Effector CD8-positive, alpha-beta T cell (primary cell): ENCODE results near the gene EIF5B.
"Not testable (repeated sequence)": the region's sequence is repeated elsewhere in the genome, so short reads cannot be mapped to it uniquely, and the experiment has no call there.

Experiments used
- DNase-seq: peaks from one replicate; lab custom pipeline; 2025; lab: John Stamatoyannopoulos, UW
- total RNA-seq, 4 experiments: gene quantifications; one replicate each; lab custom pipeline; 2026; lab: John Stamatoyannopoulos, UW

Gene EIF5B, protein sequence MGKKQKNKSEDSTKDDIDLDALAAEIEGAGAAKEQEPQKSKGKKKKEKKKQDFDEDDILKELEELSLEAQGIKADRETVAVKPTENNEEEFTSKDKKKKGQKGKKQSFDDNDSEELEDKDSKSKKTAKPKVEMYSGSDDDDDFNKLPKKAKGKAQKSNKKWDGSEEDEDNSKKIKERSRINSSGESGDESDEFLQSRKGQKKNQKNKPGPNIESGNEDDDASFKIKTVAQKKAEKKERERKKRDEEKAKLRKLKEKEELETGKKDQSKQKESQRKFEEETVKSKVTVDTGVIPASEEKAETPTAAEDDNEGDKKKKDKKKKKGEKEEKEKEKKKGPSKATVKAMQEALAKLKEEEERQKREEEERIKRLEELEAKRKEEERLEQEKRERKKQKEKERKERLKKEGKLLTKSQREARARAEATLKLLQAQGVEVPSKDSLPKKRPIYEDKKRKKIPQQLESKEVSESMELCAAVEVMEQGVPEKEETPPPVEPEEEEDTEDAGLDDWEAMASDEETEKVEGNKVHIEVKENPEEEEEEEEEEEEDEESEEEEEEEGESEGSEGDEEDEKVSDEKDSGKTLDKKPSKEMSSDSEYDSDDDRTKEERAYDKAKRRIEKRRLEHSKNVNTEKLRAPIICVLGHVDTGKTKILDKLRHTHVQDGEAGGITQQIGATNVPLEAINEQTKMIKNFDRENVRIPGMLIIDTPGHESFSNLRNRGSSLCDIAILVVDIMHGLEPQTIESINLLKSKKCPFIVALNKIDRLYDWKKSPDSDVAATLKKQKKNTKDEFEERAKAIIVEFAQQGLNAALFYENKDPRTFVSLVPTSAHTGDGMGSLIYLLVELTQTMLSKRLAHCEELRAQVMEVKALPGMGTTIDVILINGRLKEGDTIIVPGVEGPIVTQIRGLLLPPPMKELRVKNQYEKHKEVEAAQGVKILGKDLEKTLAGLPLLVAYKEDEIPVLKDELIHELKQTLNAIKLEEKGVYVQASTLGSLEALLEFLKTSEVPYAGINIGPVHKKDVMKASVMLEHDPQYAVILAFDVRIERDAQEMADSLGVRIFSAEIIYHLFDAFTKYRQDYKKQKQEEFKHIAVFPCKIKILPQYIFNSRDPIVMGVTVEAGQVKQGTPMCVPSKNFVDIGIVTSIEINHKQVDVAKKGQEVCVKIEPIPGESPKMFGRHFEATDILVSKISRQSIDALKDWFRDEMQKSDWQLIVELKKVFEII
- total RNA-seq, result 54.5 to 115 (median 102) reads per million in 4 experiments

DNA sequence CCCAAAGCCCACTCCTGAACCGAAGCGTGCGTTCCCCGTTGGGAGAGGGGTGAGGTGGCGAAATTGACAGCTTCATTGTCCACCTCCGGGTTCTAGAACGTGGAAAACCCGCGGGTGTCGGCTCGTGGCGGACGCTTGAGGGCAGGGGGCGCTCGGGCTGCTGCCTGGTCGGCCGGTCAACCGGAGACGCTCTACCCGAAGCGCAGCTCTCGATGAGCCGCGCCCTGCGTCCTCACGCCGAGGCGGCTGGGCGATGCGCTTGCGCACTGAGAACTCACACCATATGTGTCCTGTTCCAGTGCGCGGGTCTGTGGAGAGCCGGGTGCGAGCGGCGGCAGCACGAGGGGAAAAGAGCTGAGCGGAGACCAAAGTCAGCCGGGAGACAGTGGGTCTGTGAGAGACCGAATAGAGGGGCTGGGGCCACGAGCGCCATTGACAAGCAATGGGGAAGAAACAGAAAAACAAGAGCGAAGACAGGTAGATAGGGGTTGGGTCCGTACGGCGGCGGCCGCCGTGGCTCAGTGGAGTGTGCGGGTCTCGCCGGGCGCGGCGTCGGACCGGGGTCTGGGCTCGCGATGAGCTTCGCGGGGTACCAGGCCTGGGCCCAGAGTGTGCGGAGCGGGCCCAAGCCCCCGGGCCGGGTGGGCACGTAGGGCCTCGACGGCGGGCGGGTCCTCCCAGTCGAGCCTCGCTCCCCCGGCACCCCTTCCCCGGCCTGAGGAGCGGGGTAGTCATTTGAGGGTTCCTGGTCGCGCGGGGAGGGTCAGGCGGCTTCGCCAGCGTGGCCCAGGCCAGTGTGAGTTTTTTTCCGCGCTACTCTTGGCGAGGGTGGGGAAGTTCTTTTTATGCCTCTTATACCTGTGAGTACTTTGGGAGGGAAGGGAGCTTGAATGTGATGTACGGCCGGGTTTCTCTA is at the start of gene EIF5B:
TSS of gene EIF5B (plus strand) at position 277 of the 916 bp plus-strand sequence. CDS start at position 443, 166 bp downstream.
- peak; percentile 79 for DNase-seq

DNA sequence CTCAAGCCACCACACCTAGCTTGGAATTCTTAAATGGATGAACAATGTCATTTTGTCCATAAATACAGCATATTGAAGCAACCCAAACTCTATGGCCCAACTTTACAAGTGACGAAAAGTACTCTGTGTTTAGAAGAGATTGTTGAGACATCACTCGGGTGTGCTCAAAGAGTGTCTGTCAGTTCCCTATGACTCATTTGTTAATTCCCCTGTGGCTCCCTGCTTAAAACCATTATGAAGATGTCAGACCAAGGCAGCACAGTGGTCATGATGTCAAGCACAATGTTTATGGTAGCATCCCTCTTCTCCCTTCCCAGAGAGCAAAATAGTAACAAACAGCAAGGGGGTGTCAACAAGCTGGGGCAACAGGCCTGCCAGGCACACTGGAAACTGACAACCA is 39.2 kb upstream of the EIF5B start:
- no peak for DNase-seq

DNA sequence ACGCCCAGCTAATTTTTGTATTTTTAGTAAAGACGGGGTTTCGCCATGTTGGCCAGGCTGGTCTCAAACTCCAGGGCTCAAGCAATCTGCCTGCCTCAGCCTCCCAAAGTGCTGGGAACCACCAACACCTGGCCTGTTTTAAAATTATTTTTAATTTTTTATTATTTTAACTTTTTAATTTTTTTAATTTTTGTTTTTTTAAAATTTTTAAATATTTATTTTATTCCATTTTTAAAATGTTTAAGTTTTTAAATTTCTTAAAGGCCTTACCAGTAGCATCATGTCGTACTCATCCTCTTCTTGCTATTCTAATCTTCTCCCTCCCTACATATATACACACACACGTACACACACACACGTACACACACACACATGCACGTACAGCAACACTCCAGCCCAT is 37.6 kb upstream of the EIF5B start:
- no peak for DNase-seq

DNA sequence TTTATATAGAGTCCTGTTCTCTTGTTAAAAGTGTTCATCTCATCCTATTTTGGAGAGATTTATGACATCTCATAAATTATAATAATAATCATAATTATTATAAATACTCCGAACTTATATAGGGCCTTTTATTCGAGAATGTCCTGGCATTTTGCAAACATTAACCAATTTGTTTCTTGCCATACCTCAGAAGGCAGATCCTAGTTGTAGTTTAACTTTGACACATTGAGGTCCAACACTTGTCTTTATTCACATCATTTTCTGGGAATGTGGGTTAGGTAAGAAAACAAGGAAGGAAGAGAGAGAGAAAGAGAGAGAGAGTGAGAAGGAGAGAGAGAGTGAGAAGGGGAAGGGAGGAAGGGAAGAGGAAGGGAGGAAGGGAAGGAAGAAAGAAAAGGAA is 36.1 kb upstream of the EIF5B start, which contains the start of gene LYG1:
TSS of gene LYG1 (minus strand) at position 101 of the 400 bp plus-strand sequence. CDS start 5,527 bp downstream, outside the sequence.
- DNase-seq, result not testable (repeated sequence)

DNA sequence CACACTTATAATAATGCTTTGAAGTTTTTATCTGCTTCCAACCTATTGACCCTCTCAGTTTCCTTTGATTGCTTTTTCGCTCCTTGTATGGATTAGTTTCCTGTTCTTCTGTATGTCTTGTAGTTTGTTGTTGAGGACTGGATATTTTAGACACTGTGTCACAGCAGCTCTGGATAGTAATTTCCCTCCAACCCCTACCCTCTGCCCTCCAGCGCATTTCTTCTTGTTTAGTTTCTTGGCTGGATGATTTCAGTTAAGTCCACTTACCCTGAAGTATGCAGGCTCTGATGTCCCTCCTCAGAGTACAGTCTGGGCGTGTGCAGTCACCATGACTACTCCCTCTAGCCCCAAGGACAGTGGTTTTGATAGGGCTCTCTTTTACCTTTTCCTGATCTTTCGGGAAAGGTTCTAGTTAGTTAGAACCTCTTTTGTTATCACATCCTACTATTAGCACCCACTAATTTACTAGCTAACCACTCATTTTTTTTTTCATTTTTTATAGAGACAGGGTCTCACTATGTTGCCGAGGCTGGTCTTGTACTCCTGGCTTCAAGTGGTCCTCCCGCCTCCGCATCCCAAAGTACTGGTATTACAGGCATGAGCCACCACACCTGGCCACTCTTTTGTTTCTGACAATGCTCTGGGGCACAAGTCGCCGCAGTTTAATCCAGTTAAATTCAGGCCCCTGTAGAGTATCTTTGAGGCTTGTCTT is 19.9 kb upstream of the EIF5B start:
- no peak for DNase-seq

DNA sequence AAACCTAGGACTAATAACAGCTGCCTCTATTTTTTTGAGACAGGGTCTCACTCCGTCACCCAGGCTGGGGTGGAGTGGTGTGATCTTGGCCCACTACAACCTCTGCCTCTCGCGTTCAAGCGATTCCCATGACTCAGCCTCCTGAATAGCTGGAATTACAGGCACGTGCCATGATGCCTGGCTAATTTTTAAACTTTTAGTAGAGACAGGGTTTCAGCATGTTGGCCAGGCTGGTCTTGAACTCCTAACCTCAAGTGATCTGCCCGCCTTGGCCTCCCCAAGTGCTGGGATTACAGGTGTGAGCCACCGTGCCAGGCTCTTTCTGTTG is 19.4 kb upstream of the EIF5B start:
- DNase-seq, result not testable (repeated sequence)

DNA sequence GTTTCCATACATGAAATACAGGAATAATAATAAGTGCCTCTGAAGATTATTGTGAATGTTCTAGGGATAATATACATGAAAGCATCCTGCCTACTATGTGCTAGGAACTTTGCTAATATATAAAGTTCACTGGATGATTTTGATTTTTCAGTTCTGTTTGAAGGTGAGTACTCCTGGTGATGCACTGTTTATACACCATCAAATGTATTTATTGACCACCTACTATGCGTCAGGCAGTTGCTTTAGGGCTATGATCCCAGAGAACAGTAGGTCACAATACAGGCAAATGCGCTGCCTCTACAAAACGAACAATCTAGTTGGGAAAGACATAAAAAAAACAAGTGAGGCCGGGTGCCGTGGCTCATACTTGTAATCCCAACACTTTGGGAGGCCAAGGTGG is 11.8 kb upstream of the EIF5B start:
- no peak for DNase-seq

DNA sequence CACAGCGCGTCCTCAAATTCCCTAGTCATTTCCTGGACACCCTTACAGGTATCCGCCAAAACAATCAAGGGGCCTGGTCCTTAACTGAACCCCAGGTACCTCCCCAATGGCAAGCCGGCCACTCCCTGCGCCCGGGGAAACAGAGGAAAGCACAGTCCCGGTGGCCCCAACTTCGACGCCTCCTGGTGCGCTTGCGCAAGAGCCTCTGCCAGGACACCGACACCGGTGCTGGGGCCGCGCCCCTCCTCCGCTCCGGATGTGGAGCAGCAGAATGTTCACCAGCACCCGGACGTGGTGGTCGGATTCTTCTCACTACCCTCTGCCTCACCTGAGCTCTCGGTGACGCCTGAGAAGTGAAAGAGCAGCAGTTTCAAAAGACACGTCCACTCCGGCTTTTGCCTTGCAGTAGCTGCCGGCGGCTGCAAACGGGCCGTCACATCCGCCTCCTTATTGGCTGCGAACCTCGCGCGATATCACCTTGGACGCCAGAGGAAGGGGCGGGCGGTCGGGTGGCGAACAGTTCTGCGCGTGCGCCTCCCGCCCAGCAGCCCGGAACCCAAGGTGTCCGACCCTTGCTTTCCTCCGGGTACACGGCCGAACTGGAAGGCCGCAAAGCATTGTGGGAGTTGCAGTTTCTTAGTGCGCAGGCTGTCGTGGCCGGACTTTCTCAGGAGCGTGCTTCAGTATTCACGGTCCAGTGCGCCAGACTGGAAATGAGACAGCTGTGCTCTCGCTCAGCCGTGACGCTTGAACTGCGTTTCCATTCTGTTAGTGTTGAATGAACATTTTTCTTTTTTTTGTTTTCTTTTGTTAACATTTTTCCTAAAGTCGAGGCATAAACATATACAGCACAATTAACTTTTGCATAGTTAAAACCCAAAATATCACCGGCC is 1.0 kb upstream of the EIF5B start, which contains the start of gene TXNDC9:
TSS of gene TXNDC9 (minus strand) at position 423 of the 893 bp plus-strand sequence. CDS start 3,123 bp downstream, outside the sequence.
- peak; percentile 95 for DNase-seq

DNA sequence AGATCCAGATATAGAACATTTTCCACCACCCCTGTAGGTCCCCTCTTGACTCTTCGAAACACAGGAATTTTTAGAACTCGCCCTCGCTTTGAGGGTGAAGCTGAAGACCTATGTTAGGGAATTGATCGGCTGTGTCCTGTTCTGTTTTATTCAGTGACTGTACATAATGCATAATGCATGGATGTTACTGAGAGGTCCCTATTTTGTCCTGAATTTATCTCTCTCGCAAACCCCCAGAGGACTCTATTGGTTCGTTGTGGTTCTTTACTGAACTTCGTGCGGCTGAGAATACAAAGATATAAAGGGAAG is 431 bp upstream of the EIF5B start:
- no peak for DNase-seq

DNA sequence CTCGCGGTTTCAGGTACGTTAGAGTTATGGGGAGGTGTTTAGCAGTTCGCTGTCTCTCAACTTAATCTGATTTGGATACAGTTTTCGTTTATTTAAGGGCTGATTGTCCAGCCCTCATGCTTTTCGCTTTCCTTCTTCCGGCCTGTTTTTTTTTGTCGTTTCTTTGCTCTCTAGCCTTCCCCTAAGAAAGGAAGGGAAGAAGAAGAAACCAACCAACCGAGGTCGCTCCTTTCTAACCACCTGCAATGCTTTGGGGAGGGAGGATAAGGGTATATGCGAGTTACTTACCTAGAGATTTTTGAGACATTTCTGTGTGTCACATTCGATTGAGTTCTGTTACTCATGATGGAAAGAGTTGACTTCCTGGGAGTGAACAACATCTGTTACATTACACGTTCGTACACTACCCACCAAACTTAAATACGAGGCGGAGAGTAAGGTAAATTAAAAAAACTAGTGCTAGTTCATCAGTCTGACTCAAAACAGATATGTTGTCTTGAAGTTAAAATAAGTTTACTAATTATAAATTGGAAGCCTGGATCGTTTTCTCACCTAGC is 918 bp downstream of the EIF5B start:
- DNase-seq, result no peak

DNA sequence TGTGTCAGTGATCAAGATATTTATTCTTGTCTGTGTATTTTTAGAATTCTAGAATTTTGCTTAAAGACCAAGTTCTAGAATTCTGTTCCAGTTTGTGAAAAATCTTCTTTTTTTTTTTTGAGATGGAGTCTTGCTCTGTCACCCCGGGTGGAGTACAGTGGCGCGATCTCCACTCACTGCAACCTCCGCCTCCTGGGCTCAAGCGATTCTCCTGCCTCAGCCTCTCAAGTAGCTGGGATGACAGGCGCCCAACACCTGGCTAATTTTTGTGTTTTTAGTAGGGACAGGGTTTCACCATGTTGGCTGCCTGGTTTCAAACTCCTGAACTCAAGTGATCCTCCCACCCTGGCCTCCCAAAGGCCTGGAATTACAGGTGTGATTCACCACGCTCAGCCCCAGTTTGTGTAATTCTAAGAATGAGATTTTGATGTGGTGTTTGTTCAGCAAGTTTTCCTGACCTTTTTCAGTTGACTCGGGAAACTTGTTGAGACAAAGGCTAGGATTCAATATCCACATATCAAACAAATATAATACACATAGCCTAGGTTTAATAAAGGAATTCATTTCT is 3.6 kb downstream of the EIF5B start:
- no peak for DNase-seq

DNA sequence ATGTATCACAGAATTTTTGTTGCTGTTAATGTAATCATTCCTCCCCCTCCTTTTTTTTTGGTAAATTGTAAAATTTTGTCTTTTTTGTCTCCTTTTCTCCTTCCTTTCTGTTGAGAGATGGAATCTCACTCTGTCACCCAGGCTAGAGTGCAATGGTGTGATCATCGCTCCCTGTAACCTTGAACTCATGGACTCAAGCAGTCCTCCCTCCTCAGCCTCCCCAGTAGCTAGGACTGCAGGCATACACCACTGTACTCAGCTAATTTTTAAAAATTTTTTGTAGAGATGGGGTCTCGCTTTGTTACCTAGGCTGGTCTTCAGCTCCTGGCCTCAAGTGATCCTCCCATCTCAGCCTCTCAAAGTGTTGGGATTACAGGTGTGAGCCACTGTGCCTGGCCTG is 5.3 kb downstream of the EIF5B start:
- DNase-seq, result no peak

DNA sequence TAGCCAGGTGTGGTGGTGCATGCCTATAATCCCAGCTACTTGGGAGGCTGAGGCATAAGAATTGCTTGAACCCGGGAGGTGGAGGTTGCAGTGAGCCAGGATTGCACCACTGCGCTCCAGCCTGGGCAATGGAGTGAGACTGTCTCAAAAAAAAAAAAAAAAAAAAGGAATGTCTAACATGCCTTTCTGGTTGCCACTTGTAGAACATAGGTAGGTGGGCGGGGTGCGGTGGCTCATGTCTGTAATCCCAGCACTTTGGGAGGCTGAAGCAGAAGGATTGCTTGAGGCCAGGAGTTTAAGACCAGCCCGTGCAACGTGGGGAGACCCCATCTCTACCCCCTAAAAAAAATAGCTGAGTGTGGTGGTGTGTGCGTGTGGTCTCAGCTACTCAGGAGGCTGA is 8.3 kb downstream of the EIF5B start:
- DNase-seq, result not testable (repeated sequence)

DNA sequence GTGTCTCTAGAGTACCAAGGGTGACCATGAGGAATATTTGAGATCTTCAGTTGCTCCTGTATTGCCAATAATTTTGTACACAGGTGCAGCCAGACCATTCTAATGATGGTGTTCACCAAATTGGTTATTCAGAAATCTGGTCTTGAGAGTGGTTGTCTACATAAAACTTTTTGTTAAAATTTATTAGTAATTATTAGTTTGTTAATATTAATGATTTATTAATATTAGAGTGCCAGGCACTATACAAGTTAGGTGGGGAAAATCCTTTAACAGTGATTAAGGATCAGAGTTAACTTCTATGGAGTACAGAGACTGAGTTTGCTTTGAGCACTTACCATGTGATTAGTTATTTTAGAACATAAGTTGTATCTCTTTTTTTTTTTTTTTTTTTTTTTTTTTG is 9.0 kb downstream of the EIF5B start:
- DNase-seq, result no peak

DNA sequence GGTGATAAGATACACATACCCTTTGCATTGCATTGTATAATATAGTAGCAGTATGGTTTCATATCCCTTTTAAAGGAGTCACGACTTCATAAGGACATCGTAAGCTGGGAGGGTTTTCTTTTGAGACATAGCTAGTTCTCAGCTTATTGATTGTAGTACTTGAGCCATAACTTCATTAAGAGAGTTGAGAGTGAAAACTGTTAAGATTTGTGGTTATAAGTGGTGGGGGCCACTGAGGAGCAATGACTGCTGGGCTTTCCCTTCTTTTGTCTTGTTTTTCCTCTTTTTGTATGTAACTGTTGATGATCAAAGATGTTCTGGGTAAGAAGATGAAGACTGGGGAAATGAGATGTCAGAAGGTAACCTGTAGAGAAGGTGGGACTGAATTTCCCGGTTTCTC is 11.0 kb downstream of the EIF5B start:
- no peak for DNase-seq

DNA sequence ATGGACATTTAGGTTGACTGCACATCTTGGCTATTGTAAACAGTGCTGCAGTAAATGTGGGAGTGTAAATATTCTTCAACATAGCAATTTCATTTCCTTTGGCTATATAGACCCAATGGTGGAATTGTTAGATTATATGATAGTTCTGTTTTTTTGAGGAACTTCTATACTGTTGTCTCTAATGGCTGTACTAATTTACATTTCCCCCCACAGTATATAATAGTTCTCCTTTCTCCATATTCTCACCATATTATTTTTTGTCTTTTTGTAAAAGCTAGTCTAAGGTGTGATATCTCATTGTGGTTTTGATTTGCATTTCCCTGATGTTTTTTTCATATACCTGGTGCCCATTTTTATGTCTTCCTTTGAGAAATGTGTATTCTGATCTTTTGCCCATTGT is 13.0 kb downstream of the EIF5B start:
- DNase-seq, result no peak

DNA sequence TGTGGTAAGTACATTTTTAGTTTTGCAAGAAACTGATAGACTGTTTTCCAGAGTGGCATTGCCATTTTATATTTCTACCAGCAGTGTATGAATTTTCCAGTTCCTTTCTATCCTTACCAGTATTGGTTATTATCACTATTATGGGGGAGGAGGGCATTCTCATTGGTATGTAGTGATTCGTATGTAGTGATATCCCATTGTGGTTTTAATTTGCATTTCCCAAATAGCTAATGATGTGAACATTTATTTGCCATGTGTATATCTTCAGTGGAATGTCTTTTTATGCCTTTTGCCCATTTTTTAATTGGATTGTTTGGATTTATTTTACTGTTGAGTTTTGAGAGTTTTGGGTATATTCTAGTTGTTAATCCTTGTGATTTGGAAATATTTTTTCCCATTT is 16.9 kb downstream of the EIF5B start:
- no peak for DNase-seq

DNA sequence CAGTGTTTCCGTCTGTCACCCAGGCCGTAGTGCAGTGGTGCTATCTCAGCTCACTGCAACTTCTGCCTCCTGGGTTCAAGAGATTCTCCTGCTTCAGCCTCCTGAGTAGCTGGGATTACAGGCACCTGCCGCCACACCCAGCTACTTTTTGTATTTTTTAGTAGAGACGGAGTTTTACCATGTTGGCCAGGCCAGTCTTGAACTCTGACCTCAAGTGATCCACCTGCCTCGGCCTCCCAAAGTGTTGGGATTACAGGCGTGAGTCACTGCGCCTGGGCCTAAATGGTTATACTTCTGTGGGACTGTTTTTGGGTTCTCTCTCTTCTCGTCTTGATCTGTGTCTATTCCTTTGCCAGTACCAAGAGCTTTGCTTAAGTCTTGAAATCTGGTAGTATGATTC is 17.6 kb downstream of the EIF5B start:
- DNase-seq, result not testable (repeated sequence)

DNA sequence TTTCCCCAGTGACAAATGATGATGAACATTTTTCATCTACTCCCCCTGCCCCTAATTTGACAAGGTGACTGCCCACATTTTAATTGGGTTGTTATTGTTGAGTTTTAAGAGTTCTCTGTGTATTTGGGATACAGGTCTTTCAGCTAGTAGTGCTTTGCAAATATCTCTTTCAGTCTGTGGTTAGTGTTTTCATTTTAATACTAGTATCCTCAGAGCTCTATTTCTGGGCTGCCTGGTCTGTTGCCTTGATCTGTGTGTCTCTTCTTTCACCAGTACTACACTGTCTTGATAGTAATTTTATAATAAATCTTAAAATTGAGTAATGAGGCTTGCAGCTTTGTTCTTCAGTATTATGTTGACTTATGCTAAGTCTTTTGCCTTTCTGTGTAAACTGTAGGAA is 19.7 kb downstream of the EIF5B start:
- no peak for DNase-seq
